GM12891 (cell line): ENCODE measurements around the gene COL6A2.

ENCODE experiments used
- PAX5 ChIP-seq: IDR thresholded peaks from 2 replicates; pipeline ENCODE4 v1.6.1; 2011; ENCODE audit warnings: low read length, moderate library complexity, mild to moderate bottlenecking; ENCODE audit not compliant: insufficient read depth, severe bottlenecking
- POLR2A ChIP-seq: IDR thresholded peaks from 2 replicates; pipeline ENCODE4 v1.6.1; 2011; ENCODE audit warnings: low read depth, low read length, control low read depth
- POLR2AphosphoS5 ChIP-seq: IDR thresholded peaks from 2 replicates; pipeline ENCODE4 v1.6.1; 2011; ENCODE audit warnings: low read depth, low read length, control low read depth
- POU2F2 ChIP-seq: IDR thresholded peaks from 2 replicates; pipeline ENCODE4 v1.6.1; 2011; ENCODE audit warnings: low read depth, mild to moderate bottlenecking, control low read depth, low read length, moderate library complexity
- SPI1 ChIP-seq: IDR thresholded peaks from 2 replicates; pipeline ENCODE4 v1.6.1; 2011; ENCODE audit warnings: low read depth, low read length, control low read depth
- TAF1 ChIP-seq: IDR thresholded peaks from 2 replicates; pipeline ENCODE4 v1.6.1; 2011; ENCODE audit warnings: low read depth, low read length, control low read depth

GRCh38 chr21:46115441-46116188 lies 17.7 kb downstream of the COL6A2 start:
- TF ChIP-seq TAF1 = no peak
- no peak for TF ChIP-seq POLR2A
- TF ChIP-seq POLR2AphosphoS5 = no peak
- TF ChIP-seq POU2F2 = no peak
- no peak for TF ChIP-seq SPI1
- TF ChIP-seq PAX5 = no peak
